HEK293 (cell line): ENCODE data around the gene CLMN.

Source experiments
- OVOL3 ChIP-seq: fragments of 450-650 bp; formaldehyde crosslinking; IDR thresholded peaks from 2 replicates; pipeline ENCODE4 v1.5.1; 2016; ENCODE audit warnings: missing biosample characterization, missing genetic modification characterization
- SCRT2 ChIP-seq: fragments of 450-650 bp; formaldehyde crosslinking; IDR thresholded peaks from 2 replicates; pipeline ENCODE4 v1.5.1; 2016; ENCODE audit warnings: missing biosample characterization, missing genetic modification characterization
- ZBTB21 ChIP-seq: fragments of 450-650 bp; formaldehyde crosslinking; IDR thresholded peaks from 2 replicates; pipeline ENCODE4 v1.5.1; 2017; ENCODE audit warnings: missing biosample characterization, missing genetic modification characterization
- ZNF121 ChIP-seq: fragments of 450-650 bp; formaldehyde crosslinking; IDR thresholded peaks from 2 replicates; pipeline ENCODE4 v1.5.1; 2016; ENCODE audit warnings: missing biosample characterization, missing genetic modification characterization
- ZNF132 ChIP-seq: fragments of 450-650 bp; formaldehyde crosslinking; IDR thresholded peaks from 2 replicates; pipeline ENCODE4 v1.5.1; 2017; ENCODE audit warnings: missing biosample characterization, missing genetic modification characterization, borderline replicate concordance
- ZNF776 ChIP-seq: fragments of 450-650 bp; formaldehyde crosslinking; IDR thresholded peaks from 2 replicates; pipeline ENCODE4 v1.5.0; 2017; ENCODE audit warnings: missing biosample characterization, missing genetic modification characterization, borderline replicate concordance
- TF ChIP-seq, protein P1 (sequence below): fragments of 450-650 bp; formaldehyde crosslinking; IDR thresholded peaks from 2 replicates; pipeline ENCODE4 v1.5.1; 2016; ENCODE audit warnings: missing biosample characterization, missing genetic modification characterization
- TF ChIP-seq, protein P2 (sequence below): fragments of 450-650 bp; formaldehyde crosslinking; IDR thresholded peaks from 2 replicates; pipeline ENCODE4 v1.5.1; 2016; ENCODE audit warnings: missing biosample characterization, missing genetic modification characterization
- TF ChIP-seq, protein P3 (sequence below): IDR thresholded peaks from 2 replicates; pipeline ENCODE4 v1.6.1; 2011; ENCODE audit warnings: mild to moderate bottlenecking, low read depth, low read length, borderline replicate concordance

DNA sequence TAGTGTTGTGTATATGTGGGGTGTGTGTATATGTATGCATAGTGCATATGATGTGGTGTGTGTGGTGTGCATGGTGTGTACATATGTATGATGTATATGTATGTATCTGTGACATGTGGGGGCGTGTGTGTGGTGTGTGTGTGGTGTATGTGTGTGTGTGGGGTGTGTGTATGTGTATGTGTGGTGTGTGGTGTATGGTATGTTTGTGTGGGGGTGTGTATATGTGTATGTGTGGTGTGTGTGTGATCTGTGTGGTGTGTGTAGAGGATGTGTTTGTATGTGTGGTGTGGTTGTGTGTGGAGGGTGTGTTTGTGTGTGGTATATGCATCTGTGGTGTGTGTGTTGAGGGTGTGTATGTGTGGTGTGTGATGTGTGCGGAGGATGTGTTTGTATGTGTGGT is 61.6 kb downstream of the CLMN start:
- TF ChIP-seq ZBTB21 (no peak), ZNF776 (tag by site-specific recombination) (no peak), SCRT2 (no peak), OVOL3 (tag by site-specific recombination) (no peak), ZNF132 (no peak), ZNF121 (tag by site-specific recombination) (no peak)
- TF ChIP-seq, protein P1, sequence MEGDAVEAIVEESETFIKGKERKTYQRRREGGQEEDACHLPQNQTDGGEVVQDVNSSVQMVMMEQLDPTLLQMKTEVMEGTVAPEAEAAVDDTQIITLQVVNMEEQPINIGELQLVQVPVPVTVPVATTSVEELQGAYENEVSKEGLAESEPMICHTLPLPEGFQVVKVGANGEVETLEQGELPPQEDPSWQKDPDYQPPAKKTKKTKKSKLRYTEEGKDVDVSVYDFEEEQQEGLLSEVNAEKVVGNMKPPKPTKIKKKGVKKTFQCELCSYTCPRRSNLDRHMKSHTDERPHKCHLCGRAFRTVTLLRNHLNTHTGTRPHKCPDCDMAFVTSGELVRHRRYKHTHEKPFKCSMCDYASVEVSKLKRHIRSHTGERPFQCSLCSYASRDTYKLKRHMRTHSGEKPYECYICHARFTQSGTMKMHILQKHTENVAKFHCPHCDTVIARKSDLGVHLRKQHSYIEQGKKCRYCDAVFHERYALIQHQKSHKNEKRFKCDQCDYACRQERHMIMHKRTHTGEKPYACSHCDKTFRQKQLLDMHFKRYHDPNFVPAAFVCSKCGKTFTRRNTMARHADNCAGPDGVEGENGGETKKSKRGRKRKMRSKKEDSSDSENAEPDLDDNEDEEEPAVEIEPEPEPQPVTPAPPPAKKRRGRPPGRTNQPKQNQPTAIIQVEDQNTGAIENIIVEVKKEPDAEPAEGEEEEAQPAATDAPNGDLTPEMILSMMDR (tag by site-specific recombination), result no peak
- TF ChIP-seq, protein P2, sequence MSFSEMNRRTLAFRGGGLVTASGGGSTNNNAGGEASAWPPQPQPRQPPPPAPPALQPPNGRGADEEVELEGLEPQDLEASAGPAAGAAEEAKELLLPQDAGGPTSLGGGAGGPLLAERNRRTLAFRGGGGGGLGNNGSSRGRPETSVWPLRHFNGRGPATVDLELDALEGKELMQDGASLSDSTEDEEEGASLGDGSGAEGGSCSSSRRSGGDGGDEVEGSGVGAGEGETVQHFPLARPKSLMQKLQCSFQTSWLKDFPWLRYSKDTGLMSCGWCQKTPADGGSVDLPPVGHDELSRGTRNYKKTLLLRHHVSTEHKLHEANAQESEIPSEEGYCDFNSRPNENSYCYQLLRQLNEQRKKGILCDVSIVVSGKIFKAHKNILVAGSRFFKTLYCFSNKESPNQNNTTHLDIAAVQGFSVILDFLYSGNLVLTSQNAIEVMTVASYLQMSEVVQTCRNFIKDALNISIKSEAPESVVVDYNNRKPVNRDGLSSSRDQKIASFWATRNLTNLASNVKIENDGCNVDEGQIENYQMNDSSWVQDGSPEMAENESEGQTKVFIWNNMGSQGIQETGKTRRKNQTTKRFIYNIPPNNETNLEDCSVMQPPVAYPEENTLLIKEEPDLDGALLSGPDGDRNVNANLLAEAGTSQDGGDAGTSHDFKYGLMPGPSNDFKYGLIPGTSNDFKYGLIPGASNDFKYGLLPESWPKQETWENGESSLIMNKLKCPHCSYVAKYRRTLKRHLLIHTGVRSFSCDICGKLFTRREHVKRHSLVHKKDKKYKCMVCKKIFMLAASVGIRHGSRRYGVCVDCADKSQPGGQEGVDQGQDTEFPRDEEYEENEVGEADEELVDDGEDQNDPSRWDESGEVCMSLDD, result no peak
- TF ChIP-seq, protein P3, sequence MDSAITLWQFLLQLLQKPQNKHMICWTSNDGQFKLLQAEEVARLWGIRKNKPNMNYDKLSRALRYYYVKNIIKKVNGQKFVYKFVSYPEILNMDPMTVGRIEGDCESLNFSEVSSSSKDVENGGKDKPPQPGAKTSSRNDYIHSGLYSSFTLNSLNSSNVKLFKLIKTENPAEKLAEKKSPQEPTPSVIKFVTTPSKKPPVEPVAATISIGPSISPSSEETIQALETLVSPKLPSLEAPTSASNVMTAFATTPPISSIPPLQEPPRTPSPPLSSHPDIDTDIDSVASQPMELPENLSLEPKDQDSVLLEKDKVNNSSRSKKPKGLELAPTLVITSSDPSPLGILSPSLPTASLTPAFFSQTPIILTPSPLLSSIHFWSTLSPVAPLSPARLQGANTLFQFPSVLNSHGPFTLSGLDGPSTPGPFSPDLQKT, result no peak
